ENCODE results near the gene MYLK.
"Not testable (repeated sequence)": the region's sequence is repeated elsewhere in the genome, so short reads cannot be mapped to it uniquely, and the experiment has no call there.

The MYLK gene

GRCh38 chr3:123745184-123745855 is 138.8 kb downstream of the MYLK start:
- peak; percentile 27 for TF ChIP-seq CTCF (conservative IDR thresholded peaks at IDR 0.05; ENCODE audit: low read length)
- H3K4me3 ChIP-seq (ENCODE audit: low read length), result no peak overlapping the region
- peak; percentile 47 for DNase-seq (ENCODE audit: low read depth)

GRCh38 chr3:123744064-123744463 is 140.1 kb downstream of the MYLK start:
- no peak overlapping the region for H3K4me3 ChIP-seq (ENCODE audit: low read length)
- TF ChIP-seq CTCF (conservative IDR thresholded peaks at IDR 0.05; ENCODE audit: low read length), result no peak
- DNase-seq (ENCODE audit: low read depth), result no peak

GRCh38 chr3:123743121-123743520 is 141.0 kb downstream of the MYLK start:
- no peak for TF ChIP-seq CTCF (conservative IDR thresholded peaks at IDR 0.05; ENCODE audit: low read length)
- H3K4me3 ChIP-seq (ENCODE audit: low read length), result no peak overlapping the region

GRCh38 chr3:123741041-123741511 is 143.1 kb downstream of the MYLK start:
- H3K4me3 ChIP-seq (ENCODE audit: low read length), result no peak overlapping the region
- no peak for TF ChIP-seq CTCF (conservative IDR thresholded peaks at IDR 0.05; ENCODE audit: low read length)
- DNase-seq (ENCODE audit: low read depth), result peak; percentile 73

More at GRCh38 chr3:123743121-123743520, 141.0 kb downstream of the MYLK start:
- peak; percentile 85 for DNase-seq (ENCODE audit: low read depth)

- TF ChIP-seq CTCF (conservative IDR thresholded peaks at IDR 0.05; ENCODE audit: low read length), result no peak
- no peak overlapping the region for H3K4me3 ChIP-seq (ENCODE audit: low read length)
- no peak for DNase-seq (ENCODE audit: low read depth)
Observed at GRCh38 chr3:123740391-123740822, 143.7 kb downstream of the MYLK start.

- TF ChIP-seq CTCF (conservative IDR thresholded peaks at IDR 0.05; ENCODE audit: low read length), result no peak
- H3K4me3 ChIP-seq (ENCODE audit: low read length), result no peak overlapping the region
- DNase-seq (ENCODE audit: low read depth), result peak; percentile 70
Observed at GRCh38 chr3:123739754-123740153, 144.4 kb downstream of the MYLK start.

- TF ChIP-seq CTCF (conservative IDR thresholded peaks at IDR 0.05; ENCODE audit: low read length), result no peak
Observed at GRCh38 chr3:123739106-123739505, 145.0 kb downstream of the MYLK start.

GRCh38 chr3:123738522-123738921 is 145.6 kb downstream of the MYLK start:
- not testable (repeated sequence) for DNase-seq (ENCODE audit: low read depth); H3K4me3 ChIP-seq (ENCODE audit: low read length)

More at GRCh38 chr3:123739106-123739505, 145.0 kb downstream of the MYLK start:
- H3K4me3 ChIP-seq (ENCODE audit: low read length), result no peak overlapping the region
- DNase-seq (ENCODE audit: low read depth), result no peak

All from AG10803 (cell line).